Keratinocyte (primary cell): ENCODE data around the gene BCL11B.

Source experiments
- EZH2 ChIP-seq: IDR thresholded peaks from one replicate; pipeline ENCODE4 v1.6.1; 2012; ENCODE audit warnings: inconsistent platforms, mild to moderate bottlenecking, low read length, moderate library complexity
- TF ChIP-seq, protein P1 (sequence below), 3 experiments: IDR thresholded peaks in 1 of 3; conservative IDR thresholded peaks in 1 of 3; optimal IDR thresholded peaks in 1 of 3; 2 replicates in 2 of 3; 3 replicates in 1 of 3; pipeline versions ENCODE3 to v1.5.1; 2011; ENCODE audit warnings: low read length in 3 of 3, mild to moderate bottlenecking in 3 of 3, moderate library complexity in 2 of 3, control low read depth in 1 of 3, inconsistent platforms in 1 of 3; ENCODE audit not compliant: insufficient read depth in 2 of 3; ENCODE audit errors: extremely low read depth in 1 of 3

- TF ChIP-seq, protein P1, sequence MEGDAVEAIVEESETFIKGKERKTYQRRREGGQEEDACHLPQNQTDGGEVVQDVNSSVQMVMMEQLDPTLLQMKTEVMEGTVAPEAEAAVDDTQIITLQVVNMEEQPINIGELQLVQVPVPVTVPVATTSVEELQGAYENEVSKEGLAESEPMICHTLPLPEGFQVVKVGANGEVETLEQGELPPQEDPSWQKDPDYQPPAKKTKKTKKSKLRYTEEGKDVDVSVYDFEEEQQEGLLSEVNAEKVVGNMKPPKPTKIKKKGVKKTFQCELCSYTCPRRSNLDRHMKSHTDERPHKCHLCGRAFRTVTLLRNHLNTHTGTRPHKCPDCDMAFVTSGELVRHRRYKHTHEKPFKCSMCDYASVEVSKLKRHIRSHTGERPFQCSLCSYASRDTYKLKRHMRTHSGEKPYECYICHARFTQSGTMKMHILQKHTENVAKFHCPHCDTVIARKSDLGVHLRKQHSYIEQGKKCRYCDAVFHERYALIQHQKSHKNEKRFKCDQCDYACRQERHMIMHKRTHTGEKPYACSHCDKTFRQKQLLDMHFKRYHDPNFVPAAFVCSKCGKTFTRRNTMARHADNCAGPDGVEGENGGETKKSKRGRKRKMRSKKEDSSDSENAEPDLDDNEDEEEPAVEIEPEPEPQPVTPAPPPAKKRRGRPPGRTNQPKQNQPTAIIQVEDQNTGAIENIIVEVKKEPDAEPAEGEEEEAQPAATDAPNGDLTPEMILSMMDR (optimal IDR thresholded peaks at IDR 0.05 in 1 of 3, IDR thresholded peaks at IDR 0.05 in 1 of 3, conservative IDR thresholded peaks at IDR 0.05 in 1 of 3; ENCODE audit: extremely low read depth in 1 of 3, insufficient read depth in 2 of 3, low read length in 3 of 3) = no peak
- no peak for TF ChIP-seq EZH2
Measured at GRCh38 chr14:99253890-99254289, 18.1 kb downstream of the BCL11B start.
